ENCODE measurements around the gene IGSF3. TPM values are rescaled to one million over a fixed set of nuclear protein-coding genes. Genes with fewer than 3 reads are reported as not detected.
"Not testable (repeated sequence)": the region's sequence is repeated elsewhere in the genome, so short reads cannot be mapped to it uniquely, and the experiment has no call there.

Gene IGSF3
- total and polyA plus RNA-seq, 7 donors = 0.34 to 1.2 (median 0.49) TPM

GRCh38 chr1:116654351-116654750 lies 13.2 kb downstream of the IGSF3 start:
- H3K9me3 ChIP-seq = no peaks in the 10 kb centered on the region
- no peak for TF ChIP-seq CTCF (IDR thresholded peaks at IDR 0.05)
- peaks cover 0 to 7% (median 0%) of the 10 kb centered on the region in 3 donors for H3K27me3 ChIP-seq (ENCODE audit: insufficient read depth in 3 of 3, low read length in 2 of 3)
- intact Hi-C loops (cut with DNase I) = no loop called here
- H3K4me3 ChIP-seq = no peak overlapping the region
- H3K36me3 ChIP-seq (ENCODE audit: insufficient read depth in 1 of 2, low read depth in 1 of 2) = no peaks in the 10 kb centered on the region
- DNase-seq = no peak
- ATAC-seq = no peak
- no peak overlapping the region for H3K27ac ChIP-seq
- no peaks in the 10 kb centered on the region for H3K4me1 ChIP-seq
- WGBS, 3 donors = 67 to 70% (median 69%) methylated on average over 4 of the region's 4 CpGs

- H3K36me3 ChIP-seq (ENCODE audit: insufficient read depth in 1 of 2, low read depth in 1 of 2); intact Hi-C loops (cut with DNase I); H3K27ac ChIP-seq; H3K4me1 ChIP-seq; H3K27me3 ChIP-seq (ENCODE audit: insufficient read depth in 3 of 3, low read length in 2 of 3); H3K4me3 ChIP-seq; ATAC-seq; DNase-seq; H3K9me3 ChIP-seq: not testable (repeated sequence)
- 48 to 60% (median 55%) methylated on average over 2 of the region's 2 CpGs for WGBS, 3 donors
Observed at GRCh38 chr1:116652598-116652997, 14.9 kb downstream of the IGSF3 start.

DNA sequence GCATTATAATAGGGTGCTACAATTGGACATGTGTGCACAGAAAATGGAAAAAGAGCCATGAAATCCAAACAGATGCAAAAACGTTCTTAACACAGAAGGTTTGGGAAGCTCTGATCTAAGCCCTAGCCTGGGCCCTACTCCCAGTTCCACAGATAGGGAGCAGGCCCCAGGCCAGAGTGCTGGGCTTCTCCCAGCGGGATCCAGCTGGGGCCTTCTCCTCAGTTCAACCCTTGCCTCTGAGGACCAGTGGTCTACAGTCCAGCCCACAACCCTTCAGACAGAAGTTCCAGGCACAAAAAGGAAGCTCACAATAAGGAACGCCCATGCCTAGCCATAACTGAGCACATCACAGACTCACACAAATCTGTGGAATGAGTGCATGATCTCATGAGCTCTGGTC lies 16.8 kb downstream of the IGSF3 start:
- H3K9me3 ChIP-seq; H3K27me3 ChIP-seq (ENCODE audit: insufficient read depth in 3 of 3, low read length in 2 of 3); H3K4me1 ChIP-seq; DNase-seq; H3K27ac ChIP-seq; ATAC-seq; H3K36me3 ChIP-seq (ENCODE audit: insufficient read depth in 1 of 2, low read depth in 1 of 2); H3K4me3 ChIP-seq; intact Hi-C loops (cut with DNase I): not testable (repeated sequence)
- 43 to 70% (median 47%) methylated on average over 3 of the region's 3 CpGs for WGBS, 3 donors

DNA sequence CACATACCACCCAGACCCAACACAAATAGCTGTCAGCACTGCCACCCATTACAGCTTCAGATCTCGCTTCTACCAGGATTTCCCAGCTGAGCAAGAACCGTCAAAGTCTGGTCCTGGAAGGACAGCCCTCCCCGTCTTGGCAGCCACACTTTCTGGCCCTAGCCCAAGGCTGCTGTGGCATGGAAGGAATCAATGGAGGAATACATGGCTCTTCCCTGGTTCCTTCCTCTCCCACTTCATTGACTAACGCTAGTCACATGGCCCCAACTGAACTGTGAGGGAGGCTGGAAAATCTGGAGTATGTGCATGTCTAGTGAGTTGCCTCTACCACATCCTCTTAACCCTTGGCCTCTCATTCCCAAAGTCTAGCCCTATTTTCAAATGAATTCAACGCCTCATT lies 18.5 kb downstream of the IGSF3 start:
- ATAC-seq; H3K4me3 ChIP-seq; H3K27me3 ChIP-seq (ENCODE audit: insufficient read depth in 3 of 3, low read length in 2 of 3); intact Hi-C loops (cut with DNase I); DNase-seq; H3K4me1 ChIP-seq; H3K27ac ChIP-seq; H3K9me3 ChIP-seq; H3K36me3 ChIP-seq (ENCODE audit: insufficient read depth in 1 of 2, low read depth in 1 of 2): not testable (repeated sequence)
- WGBS, 3 donors = 35 to 60% (median 43%) methylated on average over 4 to 5 of the region's 5 CpGs

DNA sequence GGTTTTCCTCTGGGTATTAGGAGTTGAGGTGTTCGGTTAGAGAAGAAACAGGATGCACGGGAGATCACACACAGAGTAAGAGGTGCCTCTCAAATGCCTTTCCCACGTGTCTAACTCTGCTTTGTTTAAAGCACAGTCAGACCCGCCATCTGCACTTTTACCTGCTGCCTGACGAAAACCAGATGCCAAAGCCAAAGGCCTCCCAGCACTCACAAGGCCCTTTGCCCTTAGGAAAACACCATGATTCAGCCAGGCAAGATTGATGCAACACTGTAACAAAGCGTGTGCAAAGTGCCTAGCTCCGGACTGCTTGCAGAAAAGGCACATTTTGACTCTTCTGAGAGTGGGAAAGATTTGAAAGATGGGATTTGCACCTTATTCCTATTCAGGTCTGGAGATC lies 19.2 kb downstream of the IGSF3 start:
- 76 to 91% (median 82%) methylated on average over 7 of the region's 7 CpGs for WGBS, 3 donors
- H3K36me3 ChIP-seq (ENCODE audit: insufficient read depth in 1 of 2, low read depth in 1 of 2); ATAC-seq; intact Hi-C loops (cut with DNase I); DNase-seq; H3K27ac ChIP-seq; H3K9me3 ChIP-seq; H3K4me3 ChIP-seq; H3K4me1 ChIP-seq: not testable (repeated sequence)
- H3K27me3 ChIP-seq (ENCODE audit: insufficient read depth in 3 of 3, low read length in 2 of 3) = peaks cover 0 to 11% (median 0%) of the 10 kb centered on the region in 3 donors

DNA sequence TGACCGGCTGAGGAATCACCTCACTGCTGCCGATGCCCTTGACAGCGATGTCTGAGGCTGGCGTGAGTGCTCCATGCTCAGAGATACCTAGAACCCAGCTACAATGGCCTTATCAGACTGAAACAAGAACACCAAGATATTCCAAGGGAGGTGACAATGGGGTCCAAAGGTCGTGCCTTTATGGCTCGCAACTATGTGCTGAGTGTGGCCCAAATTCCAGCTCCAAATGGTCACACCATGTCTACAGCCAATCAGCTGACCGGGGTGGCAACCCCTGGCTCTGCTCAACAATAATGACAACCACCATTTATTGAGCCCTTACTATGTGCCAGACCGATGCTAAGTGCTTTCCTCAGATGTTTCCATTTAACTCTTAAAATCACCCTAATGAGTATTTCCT lies 20.3 kb downstream of the IGSF3 start:
- ATAC-seq; H3K36me3 ChIP-seq (ENCODE audit: insufficient read depth in 1 of 2, low read depth in 1 of 2); DNase-seq; intact Hi-C loops (cut with DNase I); H3K4me1 ChIP-seq; H3K9me3 ChIP-seq; H3K4me3 ChIP-seq; H3K27ac ChIP-seq: not testable (repeated sequence)
- peaks cover 0 to 19% (median 0%) of the 10 kb centered on the region in 3 donors for H3K27me3 ChIP-seq (ENCODE audit: insufficient read depth in 3 of 3, low read length in 2 of 3)
- WGBS, 3 donors = 69 to 73% (median 69%) methylated on average over 8 of the region's 8 CpGs

- H3K27ac ChIP-seq; intact Hi-C loops (cut with DNase I); H3K36me3 ChIP-seq (ENCODE audit: insufficient read depth in 1 of 2, low read depth in 1 of 2); H3K4me1 ChIP-seq; H3K4me3 ChIP-seq; H3K9me3 ChIP-seq; DNase-seq; ATAC-seq: not testable (repeated sequence)
- H3K27me3 ChIP-seq (ENCODE audit: insufficient read depth in 3 of 3, low read length in 2 of 3) = peaks cover 0 to 17% (median 0%) of the 10 kb centered on the region in 3 donors
- WGBS, 3 donors = 27 to 38% (median 37%) methylated on average over 9 of the region's 9 CpGs
Observed at GRCh38 chr1:116646673-116647170, 20.8 kb downstream of the IGSF3 start.

DNA sequence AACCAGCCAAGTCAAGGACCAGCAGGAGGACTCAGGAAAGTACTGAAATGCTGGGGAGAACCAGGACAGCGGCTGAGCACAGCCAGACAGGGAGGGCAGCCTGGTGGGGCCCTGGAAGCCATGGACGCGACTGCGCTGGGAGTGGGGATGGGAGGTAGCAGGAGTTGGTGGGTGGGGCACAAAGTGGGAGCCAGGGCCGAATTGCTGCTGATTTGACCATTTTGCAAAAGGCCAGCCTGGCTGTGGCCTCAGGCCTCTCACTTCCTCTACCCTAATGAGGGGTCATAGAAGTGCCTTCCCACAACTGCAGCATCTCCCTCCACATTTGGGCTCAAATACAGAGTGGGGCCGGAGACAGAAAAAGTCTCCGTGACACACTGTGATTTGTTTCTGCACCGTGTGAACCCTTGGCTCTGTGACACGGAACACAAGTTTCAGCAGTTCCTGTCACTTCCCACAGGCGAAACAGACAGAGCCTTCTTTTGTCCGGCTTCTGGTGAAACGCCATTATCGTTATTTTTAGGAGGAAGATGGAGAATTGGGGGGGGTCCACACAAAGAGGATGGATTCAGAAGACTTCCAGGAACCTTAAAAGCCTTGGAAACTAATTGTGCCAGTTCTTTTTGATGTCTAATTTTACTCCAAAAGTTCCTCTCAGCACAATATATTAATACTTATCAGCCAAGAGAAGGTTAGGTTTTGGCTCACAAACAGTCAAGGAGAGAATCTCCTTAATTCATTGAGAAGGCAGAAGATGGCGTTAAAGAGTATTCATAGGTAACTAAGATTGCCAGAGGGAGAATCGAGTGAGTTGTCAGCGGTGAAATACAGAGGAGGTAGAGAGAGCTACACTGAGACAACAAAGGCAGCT lies 21.5 kb downstream of the IGSF3 start:
- 25 to 44% (median 28%) methylated on average over 16 of the region's 16 CpGs for WGBS, 3 donors
- peaks cover 0 to 17% (median 0%) of the 10 kb centered on the region in 3 donors for H3K27me3 ChIP-seq (ENCODE audit: insufficient read depth in 3 of 3, low read length in 2 of 3)
- H3K9me3 ChIP-seq; ATAC-seq; H3K27ac ChIP-seq; H3K36me3 ChIP-seq (ENCODE audit: insufficient read depth in 1 of 2, low read depth in 1 of 2); intact Hi-C loops (cut with DNase I); H3K4me1 ChIP-seq; DNase-seq; H3K4me3 ChIP-seq: not testable (repeated sequence)

GRCh38 chr1:116644993-116645392 lies 22.5 kb downstream of the IGSF3 start:
- intact Hi-C loops (cut with DNase I); ATAC-seq; DNase-seq; H3K4me1 ChIP-seq; H3K27ac ChIP-seq; H3K9me3 ChIP-seq; H3K36me3 ChIP-seq (ENCODE audit: insufficient read depth in 1 of 2, low read depth in 1 of 2); H3K4me3 ChIP-seq: not testable (repeated sequence)
- H3K27me3 ChIP-seq (ENCODE audit: insufficient read depth in 3 of 3, low read length in 2 of 3) = peaks cover 0 to 21% (median 0%) of the 10 kb centered on the region in 3 donors
- WGBS, 3 donors = 93 to 100% (median 97%) methylated on average over 2 of the region's 2 CpGs

- H3K27ac ChIP-seq; intact Hi-C loops (cut with DNase I); H3K9me3 ChIP-seq; DNase-seq; H3K36me3 ChIP-seq (ENCODE audit: insufficient read depth in 1 of 2, low read depth in 1 of 2); H3K4me1 ChIP-seq; ATAC-seq; H3K4me3 ChIP-seq: not testable (repeated sequence)
- WGBS, 3 donors = 20 to 54% (median 34%) methylated on average over 5 of the region's 5 CpGs
- peaks cover 0 to 21% (median 0%) of the 10 kb centered on the region in 3 donors for H3K27me3 ChIP-seq (ENCODE audit: insufficient read depth in 3 of 3, low read length in 2 of 3)
Observed at GRCh38 chr1:116644096-116644495, 23.4 kb downstream of the IGSF3 start.

All from psoas muscle (tissue), 8 donors.